ENCODE results near the gene KCTD11.
"Not testable (repeated sequence)": the region's sequence is repeated elsewhere in the genome, so short reads cannot be mapped to it uniquely, and the experiment has no call there.

Gene KCTD11

DNA sequence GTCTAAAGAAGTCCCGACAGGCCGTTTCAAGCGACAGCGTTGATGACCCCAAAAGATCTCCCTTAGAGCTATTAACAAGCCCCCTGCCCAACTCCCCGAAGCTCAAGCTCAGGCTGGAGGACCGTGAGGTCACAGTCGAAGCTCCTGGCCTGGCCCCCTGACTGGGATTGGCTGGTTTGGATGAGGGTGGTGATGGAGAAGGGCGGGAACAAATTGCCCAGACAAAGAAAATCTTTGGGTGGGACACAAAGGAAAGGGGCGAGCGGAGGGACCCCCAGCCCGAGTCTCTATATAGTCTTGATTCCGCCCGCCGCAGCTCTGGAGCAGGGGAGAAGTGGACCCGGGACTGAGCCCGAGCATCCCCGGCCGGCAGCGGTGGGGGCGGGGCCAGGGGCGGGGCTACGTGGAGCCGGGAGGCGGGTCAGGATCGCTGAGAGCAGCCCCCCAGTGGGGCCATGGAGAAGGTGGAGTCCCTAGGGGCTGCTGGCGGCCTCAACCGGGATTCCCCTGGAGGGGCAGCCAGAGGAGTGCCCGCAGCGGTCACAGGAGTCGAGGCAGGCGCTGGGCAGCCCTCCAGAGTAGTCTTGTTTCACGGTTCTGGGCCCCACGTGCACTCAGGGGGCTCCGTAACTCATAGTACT, 21.8 kb upstream of the KCTD11 start:
- TF ChIP-seq, protein P1, sequence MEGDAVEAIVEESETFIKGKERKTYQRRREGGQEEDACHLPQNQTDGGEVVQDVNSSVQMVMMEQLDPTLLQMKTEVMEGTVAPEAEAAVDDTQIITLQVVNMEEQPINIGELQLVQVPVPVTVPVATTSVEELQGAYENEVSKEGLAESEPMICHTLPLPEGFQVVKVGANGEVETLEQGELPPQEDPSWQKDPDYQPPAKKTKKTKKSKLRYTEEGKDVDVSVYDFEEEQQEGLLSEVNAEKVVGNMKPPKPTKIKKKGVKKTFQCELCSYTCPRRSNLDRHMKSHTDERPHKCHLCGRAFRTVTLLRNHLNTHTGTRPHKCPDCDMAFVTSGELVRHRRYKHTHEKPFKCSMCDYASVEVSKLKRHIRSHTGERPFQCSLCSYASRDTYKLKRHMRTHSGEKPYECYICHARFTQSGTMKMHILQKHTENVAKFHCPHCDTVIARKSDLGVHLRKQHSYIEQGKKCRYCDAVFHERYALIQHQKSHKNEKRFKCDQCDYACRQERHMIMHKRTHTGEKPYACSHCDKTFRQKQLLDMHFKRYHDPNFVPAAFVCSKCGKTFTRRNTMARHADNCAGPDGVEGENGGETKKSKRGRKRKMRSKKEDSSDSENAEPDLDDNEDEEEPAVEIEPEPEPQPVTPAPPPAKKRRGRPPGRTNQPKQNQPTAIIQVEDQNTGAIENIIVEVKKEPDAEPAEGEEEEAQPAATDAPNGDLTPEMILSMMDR (IDR thresholded peaks at IDR 0.05; ENCODE audit: extremely low read depth, missing control alignments): no peak
- DNase-seq (ENCODE audit: low spot score): peak; percentile 87

DNA sequence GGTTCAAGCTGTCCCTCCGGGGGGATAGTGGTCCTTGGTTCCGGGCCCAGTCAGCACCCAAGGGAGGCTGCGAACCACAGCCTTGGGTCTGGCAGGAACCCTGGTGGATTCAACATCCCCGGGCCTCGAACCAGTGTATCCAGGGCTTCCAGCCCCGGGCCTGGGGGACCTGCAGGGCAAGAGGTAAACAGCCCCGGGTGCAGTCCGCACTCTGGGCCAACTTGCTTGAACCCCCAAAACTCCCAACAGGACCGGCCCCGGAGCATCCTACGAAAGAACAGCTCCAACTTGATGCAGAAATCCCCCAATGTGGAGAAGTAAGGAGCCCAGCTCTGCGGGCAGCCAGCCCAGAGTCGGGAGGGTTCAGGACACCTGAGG, 21.3 kb upstream of the KCTD11 start:
- TF ChIP-seq, protein P1 (IDR thresholded peaks at IDR 0.05; ENCODE audit: extremely low read depth, missing control alignments): no peak
- DNase-seq (ENCODE audit: low spot score): no peak

DNA sequence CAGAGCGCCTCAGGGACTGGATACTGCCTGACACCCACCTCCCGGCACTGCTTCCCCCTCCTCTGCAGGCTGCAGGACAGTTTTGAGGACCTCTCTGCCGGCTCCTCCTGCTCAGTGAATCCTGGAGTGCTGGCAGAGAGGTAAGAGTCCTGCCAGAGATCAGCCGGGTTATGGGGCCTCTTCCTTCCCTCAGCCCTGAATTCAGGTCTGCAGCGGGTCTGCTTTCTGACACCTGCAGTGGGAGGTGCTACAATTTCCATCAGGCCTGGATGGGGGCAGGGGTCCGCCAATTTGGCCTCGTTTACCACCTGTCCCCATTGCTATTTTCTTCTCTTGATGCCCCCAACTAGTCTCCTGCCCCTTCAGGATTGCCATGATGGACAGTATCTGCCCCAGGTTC, 19.9 kb upstream of the KCTD11 start:
- TF ChIP-seq, protein P1 (IDR thresholded peaks at IDR 0.05; ENCODE audit: extremely low read depth, missing control alignments): no peak
- no peak for DNase-seq (ENCODE audit: low spot score)

DNA sequence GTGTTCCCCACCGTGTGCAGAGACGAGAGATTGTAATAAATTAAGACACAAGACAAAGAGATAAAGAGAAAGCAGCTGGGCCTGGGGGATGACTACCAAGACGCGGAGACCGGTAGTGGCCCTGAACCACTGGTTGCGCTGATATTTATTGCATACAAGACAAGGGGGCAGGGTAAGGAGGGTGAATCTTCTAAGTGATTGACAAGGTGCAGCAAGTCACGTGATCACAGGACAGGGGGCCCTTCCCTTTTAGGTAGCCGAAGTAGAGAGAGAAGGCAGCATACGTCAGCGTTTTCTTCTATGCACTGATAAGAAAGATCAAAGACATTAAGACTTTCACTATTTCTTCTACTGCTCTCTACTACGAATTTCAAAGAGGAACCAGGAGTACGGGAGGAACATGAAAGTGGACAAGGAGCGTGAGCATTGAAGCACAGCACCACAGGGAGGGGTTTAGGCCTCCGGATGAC, 19.3 kb upstream of the KCTD11 start:
- DNase-seq (ENCODE audit: low spot score): not testable (repeated sequence)

DNA sequence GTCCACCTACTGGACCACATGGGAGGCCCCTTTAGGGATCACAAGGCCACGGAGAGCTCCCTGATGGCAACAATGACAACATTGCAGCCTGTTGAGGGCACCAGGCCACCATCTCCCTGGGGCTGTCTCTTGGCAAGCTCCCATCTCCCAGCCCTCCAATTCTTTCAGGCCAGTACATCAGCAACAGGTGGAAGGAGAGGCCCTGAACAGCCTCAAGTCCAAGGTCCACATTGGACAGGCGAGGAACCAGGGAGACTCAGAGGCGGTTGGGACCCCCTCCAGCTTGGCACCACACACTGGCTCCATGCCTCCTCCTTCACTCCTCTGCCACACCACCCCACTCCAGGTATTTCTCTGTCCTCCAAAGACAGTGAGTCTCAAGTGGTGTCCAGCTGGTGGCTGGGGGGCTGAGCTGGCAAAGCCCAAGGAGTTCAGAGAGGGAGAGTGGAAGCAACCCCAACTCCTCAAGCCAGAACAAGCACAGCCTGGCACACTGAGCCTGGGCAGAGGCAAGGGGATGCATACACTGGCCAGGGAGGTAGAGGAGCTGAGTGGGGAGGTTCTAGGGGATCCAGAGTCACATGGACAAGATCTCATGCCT, 16.9 kb upstream of the KCTD11 start:
- TF ChIP-seq, protein P1 (IDR thresholded peaks at IDR 0.05; ENCODE audit: extremely low read depth, missing control alignments): no peak
- DNase-seq (ENCODE audit: low spot score): no peak

DNA sequence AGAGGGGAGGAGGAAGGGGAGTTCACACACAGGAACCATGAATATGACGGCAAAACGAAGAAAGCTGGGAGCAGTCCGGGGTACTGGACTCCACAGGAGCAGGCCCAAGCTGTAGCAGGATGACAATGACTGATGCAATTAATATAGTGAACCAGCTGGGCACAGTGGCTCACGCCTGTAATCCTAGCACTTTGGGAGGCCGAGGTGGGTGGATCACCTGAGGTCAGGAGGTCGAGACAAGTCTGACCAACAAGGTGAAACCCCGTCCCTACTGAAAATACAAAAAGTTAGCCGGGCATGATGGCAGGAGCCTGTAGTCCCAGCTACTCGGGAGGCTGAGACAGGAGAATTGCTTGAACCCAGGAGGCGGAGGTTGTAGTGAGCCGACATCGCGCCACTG, 16.2 kb upstream of the KCTD11 start:
- not testable (repeated sequence) for DNase-seq (ENCODE audit: low spot score)

DNA sequence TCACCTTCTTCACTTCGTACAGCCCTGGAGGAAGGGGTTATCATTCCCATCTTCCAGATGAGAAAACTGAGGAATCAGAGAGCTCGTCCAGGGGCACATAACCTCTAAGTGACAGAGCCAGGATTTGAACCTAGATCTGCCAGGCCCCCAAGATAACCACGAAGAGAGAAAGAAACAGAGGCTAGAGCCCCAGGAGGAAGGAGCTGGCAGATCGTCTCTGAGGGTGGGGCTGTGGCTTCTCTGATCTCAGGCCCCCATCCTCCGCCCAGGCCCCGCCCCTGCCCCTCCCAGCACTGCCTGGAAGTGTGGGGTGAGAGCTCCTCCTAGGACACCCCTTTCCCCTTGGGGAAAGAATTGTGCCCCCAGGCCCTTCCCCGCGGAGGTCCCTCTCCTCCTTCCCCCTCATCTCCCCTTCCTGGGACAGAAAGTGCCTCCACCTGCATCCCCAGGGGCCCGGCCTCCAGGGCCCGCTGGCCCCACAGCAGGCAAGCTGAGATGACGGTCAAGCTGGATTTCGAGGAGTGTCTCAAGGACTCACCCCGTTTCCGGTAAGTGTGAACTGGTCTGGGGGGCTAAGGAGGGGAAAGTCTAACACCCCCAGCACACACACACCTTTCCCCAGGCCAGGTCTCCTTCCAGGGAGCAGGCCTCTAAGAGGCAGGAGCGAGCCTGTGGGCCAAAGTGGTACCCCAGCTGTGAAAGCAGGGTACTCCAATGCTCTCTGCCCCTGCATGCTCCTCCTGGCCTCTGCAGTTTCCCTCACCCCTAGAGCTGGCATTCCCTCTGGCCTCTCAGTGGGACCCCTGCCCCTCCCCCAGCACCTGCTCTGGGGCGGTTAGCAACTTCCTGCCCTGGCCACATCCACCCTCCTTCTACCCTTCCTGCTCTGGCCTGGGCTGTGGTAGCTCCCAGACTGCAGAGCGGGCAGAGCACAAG, 15.5 kb upstream of the KCTD11 start, which contains the start of gene ACAP1:
Gene ACAP1 (plus strand): TSS at position 290 of the 936 bp plus-strand sequence. CDS start 206 bp downstream, at position 496.
- DNase-seq (ENCODE audit: low spot score): peak; percentile 81
- TF ChIP-seq, protein P1 (IDR thresholded peaks at IDR 0.05; ENCODE audit: extremely low read depth, missing control alignments): no peak

DNA sequence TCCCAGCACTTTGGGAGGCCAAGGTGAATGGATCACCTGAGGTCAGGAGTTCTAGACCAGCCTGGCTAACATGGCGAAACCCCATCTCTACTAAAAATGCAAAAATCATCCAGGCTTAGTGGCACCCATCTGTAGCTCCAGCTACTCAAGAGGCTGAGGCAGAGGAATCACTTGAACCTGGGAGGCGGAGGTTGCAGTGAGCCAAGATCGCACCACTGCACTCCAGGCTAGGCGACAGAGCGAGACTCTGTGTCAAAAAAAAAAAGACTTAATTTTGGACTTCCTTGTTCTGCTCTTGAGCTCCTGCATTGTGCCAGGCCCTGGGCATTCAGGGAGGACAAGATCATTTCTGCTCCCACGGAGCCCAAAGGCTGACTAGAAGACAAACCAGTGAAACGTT, 14.4 kb upstream of the KCTD11 start:
- not testable (repeated sequence) for DNase-seq (ENCODE audit: low spot score)

All from GM20000 (cell line).